Fibroblast of skin of scalp (primary cell): ENCODE measurements around the gene GEMIN8.

Source experiments
- DNase-seq: peaks from one replicate; pipeline ENCODE4 v3.0.0-alpha.2; 2013

The GEMIN8 gene

DNA sequence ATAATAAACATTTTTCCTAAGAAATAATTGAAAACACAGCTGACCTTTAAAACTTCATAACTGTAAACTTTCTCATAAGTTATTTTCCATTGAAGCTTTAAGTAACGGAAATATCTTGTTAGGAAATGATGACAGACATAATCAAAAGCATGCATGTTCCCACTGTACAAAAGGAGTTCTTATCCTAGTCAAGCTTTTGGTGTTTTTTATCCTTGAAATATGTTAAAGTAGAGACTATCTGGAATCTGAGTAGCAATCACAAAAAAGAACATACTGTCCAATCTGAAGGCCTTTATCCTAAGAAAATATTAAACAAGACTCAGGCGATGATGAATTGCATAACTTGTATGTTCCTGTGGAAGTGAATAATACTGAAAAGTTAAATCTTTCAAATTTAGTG lies 14.4 kb downstream of the GEMIN8 start:
- DNase-seq: peak; percentile 67

DNA sequence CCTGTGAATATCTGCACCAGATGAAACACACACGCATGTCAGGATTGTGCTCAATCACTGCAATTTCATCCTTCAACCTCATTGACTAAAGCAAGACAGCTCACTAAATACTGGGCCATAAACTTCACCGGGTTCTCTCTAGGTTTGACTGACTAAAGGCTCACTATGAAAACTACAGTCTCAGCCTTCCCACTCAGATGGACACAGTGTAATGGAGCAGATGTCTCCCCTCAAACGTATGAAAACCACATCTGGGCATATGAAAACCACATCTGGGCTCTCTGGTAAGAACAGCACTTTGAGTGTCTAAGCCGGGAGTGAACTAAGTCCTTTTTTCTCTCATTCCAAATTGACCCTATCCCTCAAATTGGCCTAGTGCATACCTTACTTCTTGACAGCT lies 15.2 kb downstream of the GEMIN8 start:
- no peak for DNase-seq

DNA sequence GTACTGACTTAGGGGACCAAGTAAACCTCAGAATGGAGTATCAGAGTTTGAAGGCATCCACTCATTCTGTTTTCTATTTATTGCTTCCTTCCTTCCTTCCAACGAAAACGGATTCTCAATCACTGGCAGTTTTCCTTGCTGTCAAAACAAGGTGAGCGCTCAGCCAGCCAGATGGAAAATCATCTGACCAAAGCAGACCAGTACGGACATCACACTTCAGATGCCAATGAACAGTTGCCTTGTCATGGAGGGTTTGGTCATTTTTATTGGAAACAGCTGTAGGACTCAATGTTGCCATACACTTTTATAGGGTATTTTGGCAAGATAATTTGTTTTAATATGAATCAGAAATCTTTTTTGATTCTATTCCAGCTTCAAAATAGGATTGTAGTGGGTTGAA lies 16.6 kb downstream of the GEMIN8 start:
- DNase-seq: peak; percentile 45

DNA sequence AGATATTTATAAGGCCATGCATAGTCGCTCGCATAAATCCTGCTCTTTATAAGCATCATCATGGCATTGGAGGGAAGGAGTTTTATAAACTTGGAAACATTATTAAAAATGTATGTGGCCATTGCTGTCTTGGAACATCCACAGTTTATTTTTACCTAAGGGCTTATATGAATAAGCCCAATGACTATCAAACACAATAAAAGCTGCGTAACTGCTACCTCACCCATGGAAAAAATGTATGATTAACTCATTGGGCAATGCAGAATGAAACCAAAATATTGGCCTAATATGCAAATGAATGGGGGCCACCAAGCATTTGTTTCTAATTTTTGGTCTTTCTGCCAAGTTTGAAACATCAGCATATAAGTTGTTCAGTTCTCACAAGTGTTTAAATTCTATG lies 19.1 kb downstream of the GEMIN8 start:
- peak; percentile 35 for DNase-seq

DNA sequence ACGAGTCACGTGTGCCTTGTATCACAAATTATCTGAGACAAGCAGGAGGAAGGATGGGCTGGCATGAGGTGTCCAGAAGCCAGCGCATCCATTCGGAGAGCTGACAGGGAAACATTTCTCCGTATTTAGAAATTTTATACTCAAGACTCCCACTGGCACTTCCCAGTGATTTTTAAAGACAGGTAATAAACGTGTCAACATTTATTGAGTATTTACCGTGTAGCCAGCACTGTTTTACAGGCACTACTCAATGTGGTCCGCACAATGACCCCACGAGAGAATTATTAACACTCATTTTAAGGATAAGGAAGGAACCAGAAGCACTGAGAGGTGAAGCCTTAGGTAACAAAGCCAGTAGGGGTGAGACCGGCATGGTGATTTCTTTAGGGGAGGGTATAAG lies 23.2 kb downstream of the GEMIN8 start:
- no peak for DNase-seq

DNA sequence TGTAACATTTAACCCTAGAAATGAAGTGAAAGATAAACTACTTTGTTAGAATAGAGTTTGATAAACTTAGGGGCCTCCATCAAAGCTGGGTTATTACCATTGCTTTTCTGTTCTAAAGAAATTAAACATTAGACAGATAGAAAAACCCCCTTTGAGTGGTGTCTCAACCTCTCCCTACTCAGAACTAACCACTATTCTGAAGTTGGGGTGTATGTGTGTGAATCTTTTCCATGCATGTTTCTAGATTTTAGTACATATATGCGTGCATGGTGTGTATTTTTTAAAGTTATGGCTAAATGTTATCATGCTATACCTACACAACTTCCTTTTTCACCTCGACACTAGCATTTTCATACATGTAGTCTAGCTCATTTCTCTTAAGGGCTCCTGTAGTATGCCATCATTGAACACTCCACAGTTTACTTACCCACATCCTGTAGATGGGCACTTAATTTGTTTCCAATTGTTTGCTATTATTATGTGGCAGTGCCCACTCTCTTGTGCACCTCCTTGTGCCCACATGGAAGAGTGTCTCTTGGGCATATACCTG lies 25.7 kb downstream of the GEMIN8 start:
- DNase-seq: no peak

DNA sequence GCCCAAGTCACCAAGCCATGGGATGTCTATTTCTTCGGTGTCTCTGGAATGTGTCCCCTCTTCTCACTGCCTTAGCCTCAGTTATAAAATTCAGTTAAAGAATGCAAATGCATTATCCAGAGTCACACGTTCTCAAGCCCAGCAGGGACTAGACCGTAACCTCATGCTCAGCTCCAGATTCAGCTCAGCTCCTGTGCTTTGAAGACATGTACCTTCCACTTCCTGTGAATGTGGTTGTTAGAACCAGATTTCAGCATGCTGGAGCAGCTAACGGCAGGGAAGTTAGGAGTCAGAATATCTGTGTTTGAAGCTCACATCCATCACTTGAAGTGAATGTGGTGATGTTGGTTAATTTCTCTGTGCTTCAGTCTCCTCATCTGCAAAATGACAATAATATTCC lies 26.7 kb downstream of the GEMIN8 start:
- no peak for DNase-seq

DNA sequence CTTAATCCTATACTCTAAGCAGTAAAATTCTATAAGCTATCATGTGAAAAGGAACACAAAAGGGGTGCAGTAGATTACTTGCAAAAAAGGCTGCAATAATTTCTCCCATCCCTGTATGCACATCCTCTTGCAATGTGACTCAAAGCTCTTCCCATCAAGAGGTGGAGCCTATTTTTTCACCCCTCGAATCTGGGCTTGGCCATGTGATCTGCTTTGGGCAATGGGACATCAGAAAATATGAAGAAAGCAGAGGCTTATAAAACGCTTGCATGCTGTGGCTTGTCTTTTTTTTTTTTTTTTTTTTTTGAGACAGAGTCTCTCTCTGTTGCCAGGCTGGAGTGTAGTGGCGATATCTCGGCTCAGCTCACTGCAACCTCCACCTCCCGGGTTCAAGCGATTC lies 33.0 kb downstream of the GEMIN8 start:
- no peak for DNase-seq

DNA sequence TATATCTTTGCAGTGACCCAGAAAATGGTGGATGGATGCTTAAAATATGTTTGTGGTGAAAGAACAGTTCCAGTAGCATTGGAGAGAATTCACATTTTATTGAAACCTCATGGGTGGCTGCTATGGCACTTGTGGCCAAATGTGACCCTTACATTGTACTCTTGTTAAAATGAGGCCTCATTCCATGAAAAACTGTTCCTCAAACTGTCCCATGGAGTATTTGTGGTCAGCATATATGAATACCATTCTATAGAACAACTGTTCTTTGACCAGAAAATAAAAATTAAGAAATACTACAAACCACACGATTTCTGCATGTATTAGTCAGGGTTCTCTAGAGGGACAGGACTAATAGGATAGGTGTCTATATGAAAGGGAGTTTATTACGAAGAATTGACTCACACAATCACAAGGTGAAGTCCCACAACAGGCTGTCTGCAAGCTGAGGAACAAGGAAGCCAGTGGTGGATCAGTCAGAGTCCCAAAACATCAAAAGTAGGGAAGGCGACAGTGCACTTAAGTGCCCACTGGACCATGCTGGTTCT lies 35.1 kb downstream of the GEMIN8 start:
- peak; percentile 58 for DNase-seq

DNA sequence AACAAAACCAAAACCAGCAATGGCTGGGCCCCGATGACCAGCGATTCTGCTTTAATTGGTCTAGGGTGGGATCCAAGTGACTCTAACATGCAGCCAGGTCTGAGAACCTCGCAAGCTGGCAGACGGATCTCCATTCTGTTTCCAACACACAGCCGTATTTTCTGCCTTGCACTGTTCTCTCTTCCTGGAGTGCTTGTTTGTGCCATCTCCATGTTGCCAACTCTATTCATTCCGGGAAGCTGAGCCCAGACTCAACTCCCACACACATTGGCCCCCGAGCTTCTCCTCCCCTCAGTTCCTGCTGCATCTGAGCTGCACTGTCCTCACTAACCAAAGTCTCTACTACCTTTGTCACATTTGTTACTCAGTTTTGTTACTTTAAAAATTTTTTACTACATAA lies 35.6 kb downstream of the GEMIN8 start:
- DNase-seq: no peak

DNA sequence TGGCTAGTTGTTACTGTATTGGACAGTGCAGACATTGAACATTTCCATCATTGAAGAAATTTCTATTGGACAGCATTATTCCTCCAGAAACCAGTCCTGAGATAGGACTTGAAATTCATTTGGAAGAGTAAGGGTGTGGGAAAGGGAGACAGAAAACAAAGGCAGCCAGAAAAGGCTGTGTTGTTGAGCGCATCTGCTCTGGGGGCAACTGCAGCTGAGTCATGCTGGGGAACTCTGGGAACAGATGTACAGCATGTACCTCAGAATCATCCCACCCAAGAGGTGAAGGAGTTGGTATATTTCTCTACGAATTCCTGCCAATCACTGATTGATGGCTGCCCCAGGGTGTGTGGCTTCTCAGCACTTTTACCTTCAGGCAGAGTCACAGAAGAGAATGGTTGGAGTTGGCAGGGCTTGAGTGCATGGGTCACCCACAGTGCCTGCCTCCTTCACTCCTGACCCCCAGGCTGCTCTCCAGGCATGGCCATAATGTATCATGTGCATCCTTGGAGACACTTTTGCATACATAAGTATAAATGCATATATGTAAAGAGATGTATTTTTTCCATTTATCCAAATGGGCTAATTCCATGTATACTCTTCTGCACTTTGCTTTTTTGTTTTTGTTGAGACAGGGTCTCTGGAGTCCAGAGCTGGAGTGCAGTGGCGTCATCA lies 39.4 kb downstream of the GEMIN8 start:
- no peak for DNase-seq

DNA sequence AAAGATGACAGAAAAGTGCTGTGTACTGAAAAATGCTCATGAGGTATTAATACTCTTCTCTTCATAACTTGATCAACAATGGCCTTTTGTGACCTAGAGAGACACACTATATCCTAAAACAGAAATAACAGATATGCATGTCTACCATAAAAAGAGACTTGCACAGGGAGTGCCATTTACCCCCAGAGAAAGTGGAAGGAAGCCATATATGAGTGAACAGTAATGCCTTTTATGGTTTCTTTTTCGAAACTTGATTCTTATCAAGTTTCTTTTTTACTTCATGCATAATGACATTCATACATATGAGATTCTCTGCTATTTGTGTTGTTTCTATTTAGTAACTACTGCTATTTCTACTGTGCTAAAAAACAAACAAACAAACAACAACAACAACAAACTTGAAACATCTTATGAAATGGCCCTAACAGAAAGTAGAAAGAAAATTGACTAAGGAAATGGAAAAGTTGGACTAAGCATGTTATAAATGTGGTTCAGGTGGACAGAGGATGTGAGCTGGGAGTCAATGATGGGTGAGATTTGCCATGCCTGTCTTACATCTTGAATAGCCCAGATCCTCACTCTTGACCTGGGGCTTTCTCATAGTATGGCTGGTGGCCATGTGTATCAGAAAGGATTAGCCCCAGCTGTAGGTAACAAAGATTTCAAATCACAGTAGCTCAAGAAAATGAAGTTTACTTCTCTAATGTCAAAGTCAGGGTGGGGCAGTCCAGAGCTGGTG lies 43.8 kb downstream of the GEMIN8 start:
- no peak for DNase-seq

DNA sequence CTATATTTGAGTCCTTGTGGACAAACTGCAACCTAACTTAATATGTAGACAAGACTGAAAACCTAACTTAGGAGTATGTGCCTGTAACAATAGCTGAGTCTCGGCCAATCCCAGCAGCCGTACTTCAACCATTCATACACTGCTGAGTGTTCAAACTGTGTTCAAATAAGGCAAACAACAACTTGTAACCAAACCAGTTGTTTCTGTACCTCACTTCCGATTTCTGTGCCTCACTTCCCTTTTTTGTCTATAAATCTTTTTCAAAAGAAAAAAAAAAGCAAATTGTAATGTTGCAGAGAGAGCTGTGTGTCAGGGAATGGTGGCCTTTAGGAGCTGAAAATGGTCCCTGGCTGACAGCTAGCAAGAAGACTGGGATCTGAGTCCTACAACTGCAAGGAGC lies 46.0 kb downstream of the GEMIN8 start:
- DNase-seq: no peak

DNA sequence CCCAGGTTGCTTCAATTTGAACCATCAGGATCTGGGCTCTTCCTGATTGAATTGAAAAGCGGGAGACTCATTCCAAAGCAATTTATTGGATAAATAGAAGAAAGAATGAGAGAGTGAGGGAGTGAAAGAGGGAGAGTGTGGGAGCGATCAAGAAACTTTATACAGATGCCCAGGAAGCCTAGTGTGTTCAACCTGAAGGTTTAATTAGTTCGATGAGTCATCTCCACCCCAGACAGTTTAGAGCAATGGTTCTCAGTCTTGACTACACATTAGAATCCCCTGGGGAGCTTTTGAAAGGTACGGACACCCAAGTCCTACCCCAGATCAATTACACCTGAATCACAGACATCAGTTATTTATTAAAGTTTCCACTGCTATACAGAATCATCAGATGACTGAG lies 61.5 kb downstream of the GEMIN8 start:
- DNase-seq: no peak

DNA sequence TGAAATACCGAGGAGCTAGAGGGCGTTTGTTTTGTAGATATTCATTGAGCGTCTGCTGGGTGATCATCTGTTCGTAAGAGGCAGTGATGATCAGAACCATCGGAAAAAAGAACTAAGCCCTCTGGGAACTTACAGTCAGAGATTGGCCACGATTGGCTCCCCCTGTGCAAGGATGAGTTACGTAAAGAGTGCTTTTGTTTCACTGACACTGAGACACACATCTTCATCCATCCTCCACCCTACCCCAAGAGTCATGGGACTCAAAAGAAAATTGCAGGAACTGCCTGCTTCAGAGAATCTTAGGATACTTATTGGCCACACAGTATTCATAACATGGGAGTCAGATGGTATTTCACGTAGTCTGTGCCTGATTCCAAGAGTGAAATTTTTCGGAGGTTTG lies 62.1 kb downstream of the GEMIN8 start:
- DNase-seq: no peak

DNA sequence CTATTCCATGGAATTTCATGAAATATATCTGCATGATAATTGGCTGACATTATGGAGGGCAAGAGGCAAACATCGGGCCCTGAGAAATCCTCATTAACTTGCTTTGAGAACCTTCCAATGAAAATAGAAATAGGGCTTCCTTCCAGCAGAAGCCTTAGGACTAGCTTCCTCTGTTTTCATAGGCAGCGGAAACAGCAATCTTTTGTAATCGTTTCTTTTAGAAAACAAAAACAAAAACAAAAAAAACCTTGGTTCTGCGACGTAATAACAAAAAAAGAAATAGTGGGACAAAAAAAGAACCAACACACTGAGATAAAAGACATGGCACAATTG lies 62.9 kb downstream of the GEMIN8 start:
- no peak for DNase-seq

DNA sequence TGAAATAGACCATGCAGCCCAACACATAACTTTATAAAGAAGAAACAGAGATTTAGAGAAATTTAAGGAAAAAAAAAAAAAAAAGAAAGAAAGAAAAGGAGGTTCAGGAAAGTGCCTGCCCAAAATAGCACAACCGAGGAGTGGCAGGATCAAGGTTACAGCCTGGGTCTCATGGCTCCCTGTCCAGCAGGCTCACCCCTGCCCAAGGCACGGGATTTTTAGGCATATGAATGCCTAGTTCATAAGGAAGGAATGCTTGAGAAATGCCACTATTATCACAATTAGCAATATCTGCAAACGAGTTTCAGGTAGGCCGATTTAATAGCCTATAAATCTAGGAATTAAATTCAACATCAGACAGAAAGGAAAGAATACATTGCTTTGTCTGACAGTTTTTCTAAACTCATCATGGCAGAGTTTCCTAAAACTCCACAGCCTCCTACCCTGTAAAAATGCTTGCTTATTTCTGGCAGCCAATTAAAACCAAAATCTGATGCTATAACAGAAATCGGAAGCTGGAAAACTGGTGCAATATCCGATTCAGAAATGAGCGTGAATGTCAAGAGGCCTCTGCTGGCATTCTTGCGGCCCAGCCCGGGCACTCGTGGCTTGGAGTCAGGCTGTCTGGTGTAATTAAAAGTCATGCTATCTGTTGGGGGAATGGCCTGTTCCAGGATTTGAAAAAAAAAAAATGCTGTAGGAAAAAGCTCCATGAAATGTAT lies 63.5 kb downstream of the GEMIN8 start:
- no peak for DNase-seq

DNA sequence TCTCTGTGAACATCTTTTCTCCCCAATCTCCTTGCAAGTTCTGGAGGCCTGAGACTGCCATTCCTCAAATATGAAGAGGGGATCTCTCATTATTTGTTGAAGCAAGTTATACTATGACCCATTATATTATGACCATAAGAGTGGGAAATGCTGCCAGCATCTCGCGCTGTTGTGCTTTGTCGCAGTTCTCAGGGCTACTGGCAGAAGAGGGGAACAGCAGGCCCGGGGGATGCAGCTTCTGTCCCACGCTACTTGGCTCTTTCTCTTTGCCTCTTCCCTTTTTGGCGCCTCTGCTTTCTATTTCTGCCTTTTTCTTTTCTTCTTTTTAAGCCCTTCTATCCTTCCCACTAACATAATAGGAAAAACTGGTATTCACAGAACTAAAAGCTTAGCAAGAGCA lies 64.2 kb downstream of the GEMIN8 start:
- DNase-seq: no peak

DNA sequence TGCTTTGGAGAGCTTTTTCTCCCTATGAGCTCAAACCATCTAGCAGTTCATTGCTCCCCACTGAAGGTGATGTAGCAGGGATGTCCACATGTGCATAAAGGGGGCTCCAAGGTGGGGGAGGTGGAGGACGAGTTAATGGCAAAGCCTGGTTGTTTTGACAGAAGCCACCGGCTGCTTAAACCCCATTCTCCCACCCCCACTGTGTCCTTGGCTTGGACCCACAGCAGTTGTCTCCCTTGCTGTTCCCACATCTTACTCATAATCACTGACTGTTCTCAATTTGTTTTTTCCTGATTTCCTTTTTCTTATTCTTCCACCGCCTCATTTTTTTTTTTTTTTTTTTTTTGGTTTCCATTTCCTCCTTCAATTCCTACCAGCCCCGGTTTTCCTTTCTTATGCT lies 72.7 kb downstream of the GEMIN8 start:
- DNase-seq: no peak
